ENCODE measurements around the gene GALK1. TPM values are rescaled to one million over a fixed set of nuclear protein-coding genes. Genes with fewer than 3 reads are reported as not detected.
A peak's percentile ranks its signal among the peaks of the same experiment; 100 is the strongest.

The GALK1 gene
- total RNA-seq: 10 to 100 TPM; 31.9 to 50.7 TPM
- polyA plus RNA-seq (ENCODE audit: insufficient read depth, low read depth, low replicate concordance): 32.1 TPM
- long read RNA-seq, donor 1, transcript GALK1-205 (8 exons, 1,866 nt): major isoform, 7 of 8 reads
- long read RNA-seq, donor 1, partial matches to known transcripts: 0 of 8 reads
- long read RNA-seq, donor 1, other reads (novel, unspliced or antisense): 0 of 8 reads
- long read RNA-seq, donor 2, transcript GALK1-205 (8 exons, 1,866 nt): major isoform, 8 of 10 reads
- long read RNA-seq, donor 2, partial matches to known transcripts: 0 of 10 reads
- long read RNA-seq, donor 2, other reads (novel, unspliced or antisense): 0 of 10 reads

DNA sequence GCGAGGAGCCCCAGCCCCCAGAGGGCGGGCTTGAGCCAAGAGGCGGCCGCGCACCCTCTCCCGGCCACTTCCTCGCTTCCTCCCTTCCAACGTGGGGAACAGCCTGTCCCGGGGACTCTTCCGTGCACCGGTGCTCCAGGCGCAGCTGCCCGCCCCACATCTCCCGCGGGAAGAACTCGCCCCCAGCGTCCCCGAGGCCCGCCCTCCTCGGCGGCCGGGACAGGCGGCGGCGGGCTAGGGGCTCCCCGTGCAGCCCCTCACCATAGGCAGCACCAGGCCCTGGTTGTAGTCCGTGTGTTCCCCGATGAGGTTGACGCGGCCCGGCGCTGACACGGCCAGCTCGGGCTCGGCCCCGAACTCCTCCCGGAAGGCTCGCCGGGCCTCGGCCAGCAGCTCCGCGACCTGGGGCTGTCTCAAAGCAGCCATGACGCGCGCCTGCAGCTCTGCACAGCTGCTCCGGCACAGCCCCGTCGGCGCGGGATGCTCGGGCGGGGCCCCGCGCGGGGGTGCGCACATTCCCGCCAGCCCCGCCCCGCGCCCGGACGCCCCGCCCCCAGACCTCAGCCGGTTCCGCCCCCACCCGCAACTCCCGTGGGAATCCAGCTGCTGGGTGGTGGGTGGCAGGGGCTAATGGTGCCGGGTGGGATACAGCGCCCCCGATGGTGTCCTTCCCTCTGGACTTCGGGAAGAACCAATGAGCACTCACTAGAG lies at the start of gene GALK1:
Gene GALK1, minus strand, starts transcription at position 482 of the 711 bp plus-strand sequence. Its CDS starts 56 bp downstream, at position 426.
- H3K4me3 ChIP-seq: peak within 1 kb of the TSS; percentile 67 to 72
- H3K9me3 ChIP-seq: no peaks in the 10 kb centered on the region
- H3K36me3 ChIP-seq (ENCODE audit: low read depth, missing control alignments): no peaks in the 10 kb centered on the region
- WGBS, 2 donors: 0% methylated on average over 55 of the region's 71 CpGs; no CpG with 5 or more reads in 1 of the 2 donors
- peak within 1 kb of the TSS; percentile 75 to 84 for H3K27ac ChIP-seq
- DNase-seq: peak; percentile 82
- TF ChIP-seq, protein P1, sequence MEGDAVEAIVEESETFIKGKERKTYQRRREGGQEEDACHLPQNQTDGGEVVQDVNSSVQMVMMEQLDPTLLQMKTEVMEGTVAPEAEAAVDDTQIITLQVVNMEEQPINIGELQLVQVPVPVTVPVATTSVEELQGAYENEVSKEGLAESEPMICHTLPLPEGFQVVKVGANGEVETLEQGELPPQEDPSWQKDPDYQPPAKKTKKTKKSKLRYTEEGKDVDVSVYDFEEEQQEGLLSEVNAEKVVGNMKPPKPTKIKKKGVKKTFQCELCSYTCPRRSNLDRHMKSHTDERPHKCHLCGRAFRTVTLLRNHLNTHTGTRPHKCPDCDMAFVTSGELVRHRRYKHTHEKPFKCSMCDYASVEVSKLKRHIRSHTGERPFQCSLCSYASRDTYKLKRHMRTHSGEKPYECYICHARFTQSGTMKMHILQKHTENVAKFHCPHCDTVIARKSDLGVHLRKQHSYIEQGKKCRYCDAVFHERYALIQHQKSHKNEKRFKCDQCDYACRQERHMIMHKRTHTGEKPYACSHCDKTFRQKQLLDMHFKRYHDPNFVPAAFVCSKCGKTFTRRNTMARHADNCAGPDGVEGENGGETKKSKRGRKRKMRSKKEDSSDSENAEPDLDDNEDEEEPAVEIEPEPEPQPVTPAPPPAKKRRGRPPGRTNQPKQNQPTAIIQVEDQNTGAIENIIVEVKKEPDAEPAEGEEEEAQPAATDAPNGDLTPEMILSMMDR (IDR thresholded peaks at IDR 0.05): peak in 2 of 3 experiments; percentile 22 to 30
- no peak for TF ChIP-seq POLR2A (IDR thresholded peaks at IDR 0.05)
- no peaks in the 10 kb centered on the region for H3K27me3 ChIP-seq
- peaks cover 16% of the 10 kb centered on the region for H3K4me1 ChIP-seq
- intact Hi-C loops (cut with DNase I; ENCODE audit: low total_unique reads): no loop called here

DNA sequence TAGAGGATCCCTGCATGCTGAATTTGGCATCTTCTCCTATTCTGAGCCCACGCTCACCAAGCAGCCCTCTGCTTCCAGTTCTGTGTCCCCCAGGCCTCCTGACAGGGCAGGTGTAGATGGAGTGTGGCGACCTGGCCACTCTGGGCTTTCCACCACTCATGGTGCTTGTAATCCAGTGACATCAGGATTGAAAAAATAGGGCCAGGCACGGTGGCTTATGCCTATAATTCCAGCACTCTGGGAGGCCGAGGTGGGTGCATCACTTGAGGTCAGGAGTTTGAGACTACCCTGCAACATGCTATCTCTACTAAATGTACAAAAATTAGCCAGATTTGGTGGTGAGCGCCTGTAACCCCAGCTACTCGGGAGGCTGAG lies 49.0 kb upstream of the GALK1 start:
- WGBS, 2 donors: 92 to 97% methylated on average over 5 to 6 of the region's 6 CpGs
- Histone ChIP-seq H3K9me3 (no peaks in the 10 kb centered on the region), H3K27ac (no peak overlapping the region), H3K4me3 (no peak overlapping the region), H3K36me3 (ENCODE audit: low read depth, missing control alignments) (no peaks in the 10 kb centered on the region), H3K27me3 (no peaks in the 10 kb centered on the region), H3K4me1 (peaks cover 5% of the 10 kb centered on the region)
- no peak for DNase-seq
- TF ChIP-seq, protein P1 (IDR thresholded peaks at IDR 0.05): no peak
- no peak for TF ChIP-seq POLR2A (IDR thresholded peaks at IDR 0.05)
- intact Hi-C loops (cut with DNase I; ENCODE audit: low total_unique reads): no loop called here

DNA sequence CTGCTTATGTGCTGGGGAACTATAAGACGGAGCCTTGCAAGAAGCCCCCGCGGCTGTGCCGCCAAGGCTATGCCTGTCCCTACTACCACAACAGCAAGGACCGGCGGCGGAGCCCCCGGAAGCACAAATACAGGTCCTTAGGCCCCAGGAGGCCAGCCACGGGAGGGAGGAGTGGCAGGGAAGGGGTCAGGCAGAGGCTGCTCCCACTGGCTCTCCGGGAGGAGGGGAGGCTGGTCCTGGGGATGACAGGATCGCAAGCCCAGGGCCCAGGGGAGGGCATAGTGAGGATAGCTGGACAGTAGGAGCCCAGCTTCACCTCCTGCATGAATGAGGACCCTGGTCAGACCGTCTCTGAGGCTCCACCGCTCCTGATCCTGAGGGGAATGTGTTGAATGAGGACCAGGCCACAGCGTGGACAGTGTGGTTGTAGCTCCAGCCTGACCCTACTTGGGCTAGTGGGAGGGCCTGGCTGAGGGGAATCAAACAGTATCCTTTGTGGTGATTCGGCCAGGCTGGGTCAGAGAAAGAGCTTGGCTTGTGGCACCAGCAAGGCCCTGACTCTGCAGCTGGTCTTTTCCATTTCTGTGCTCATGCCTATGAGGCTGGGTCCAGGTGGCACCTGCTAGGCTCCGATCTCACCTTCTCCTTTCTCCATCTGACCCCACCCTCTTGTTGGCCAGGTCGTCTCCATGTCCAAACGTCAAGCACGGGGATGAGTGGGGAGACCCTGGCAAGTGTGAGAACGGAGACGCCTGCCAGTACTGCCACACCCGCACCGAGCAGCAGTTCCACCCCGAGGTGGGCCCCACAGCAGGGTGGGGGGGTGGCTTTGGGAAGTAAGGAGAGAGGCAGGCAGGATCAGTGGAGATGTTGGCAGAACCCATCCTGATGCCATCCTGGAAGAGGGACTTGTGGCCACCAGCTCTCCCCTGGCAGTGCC lies 48.4 kb upstream of the GALK1 start:
- no peaks in the 10 kb centered on the region for H3K36me3 ChIP-seq (ENCODE audit: low read depth, missing control alignments)
- WGBS, 2 donors: 80 to 86% methylated on average over 19 to 24 of the region's 24 CpGs
- H3K4me1 ChIP-seq: peaks cover 10% of the 10 kb centered on the region
- no peaks in the 10 kb centered on the region for H3K27me3 ChIP-seq
- DNase-seq: no peak
- intact Hi-C loops (cut with DNase I; ENCODE audit: low total_unique reads): no loop called here
- TF ChIP-seq, protein P1 (IDR thresholded peaks at IDR 0.05): no peak
- no peak for TF ChIP-seq POLR2A (IDR thresholded peaks at IDR 0.05)
- H3K9me3 ChIP-seq: no peaks in the 10 kb centered on the region
- H3K27ac ChIP-seq: no peak overlapping the region
- H3K4me3 ChIP-seq: no peak overlapping the region

DNA sequence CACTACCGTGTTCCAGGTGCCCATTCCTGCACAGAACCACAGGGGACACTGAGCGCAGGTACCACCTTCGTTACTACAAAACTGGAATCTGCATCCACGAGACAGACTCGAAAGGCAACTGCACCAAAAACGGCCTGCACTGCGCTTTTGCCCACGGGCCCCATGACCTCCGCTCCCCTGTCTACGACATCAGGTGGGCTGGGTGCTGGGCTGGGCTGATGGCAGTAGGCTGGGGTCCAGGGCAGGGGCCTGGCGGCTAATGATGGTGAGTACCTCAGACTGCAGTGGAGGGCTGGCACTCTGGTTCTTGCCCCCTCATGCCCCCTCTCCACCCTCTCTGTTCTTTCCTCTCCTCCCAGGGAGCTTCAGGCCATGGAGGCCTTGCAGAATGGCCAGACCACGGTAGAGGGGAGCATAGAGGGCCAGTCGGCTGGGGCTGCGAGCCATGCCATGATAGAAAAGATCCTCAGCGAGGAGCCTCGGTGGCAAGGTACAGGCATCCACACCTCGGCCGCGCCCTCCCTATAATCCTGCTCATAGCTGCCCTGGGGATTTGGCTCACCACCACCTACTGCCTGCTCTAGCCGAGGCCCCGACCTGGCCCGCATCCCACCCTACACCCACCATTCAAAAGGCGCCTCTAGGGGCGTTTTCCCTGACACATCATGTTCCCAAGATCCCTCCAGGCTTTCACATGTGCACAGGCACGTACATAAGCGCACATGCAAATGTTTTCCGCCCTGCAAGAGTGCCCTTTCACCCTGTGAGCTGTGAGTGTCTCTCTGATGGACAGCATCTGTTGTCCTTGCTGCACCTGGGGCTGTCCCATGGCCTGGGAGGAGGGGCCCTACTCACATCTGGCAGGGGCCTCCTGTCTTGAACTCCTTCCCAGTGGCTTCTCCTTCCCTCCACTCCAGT lies 47.4 kb upstream of the GALK1 start:
- WGBS, 2 donors: 90 to 92% methylated on average over 27 of the region's 27 CpGs
- Histone ChIP-seq H3K27ac (no peak overlapping the region), H3K9me3 (no peaks in the 10 kb centered on the region), H3K4me3 (no peak overlapping the region), H3K27me3 (no peaks in the 10 kb centered on the region), H3K36me3 (ENCODE audit: low read depth, missing control alignments) (no peaks in the 10 kb centered on the region), H3K4me1 (peaks cover 11% of the 10 kb centered on the region)
- DNase-seq: no peak
- TF ChIP-seq, protein P1 (IDR thresholded peaks at IDR 0.05): no peak
- no peak for TF ChIP-seq POLR2A (IDR thresholded peaks at IDR 0.05)
- intact Hi-C loops (cut with DNase I; ENCODE audit: low total_unique reads): no loop called here
